Stimulated activated CD4-positive, alpha-beta T cell treated with anti-CD3 and anti-CD28 coated beads, Interleukin-12 subunit alpha, Interleukin-12 subunit beta, amount 100 ng/mL, for 24 hours (primary cell): ENCODE measurements around the gene JAML.

ENCODE experiments used
- DNase-seq, 2 experiments: peaks; one replicate each; pipeline ENCODE4 v3.0.0-alpha.2; 2020; ENCODE audit warnings: low read depth in 2 of 2

JAML gene

GRCh38 chr11:118147502-118147901, 77.3 kb downstream of the JAML start:
- no peak for DNase-seq

DNA sequence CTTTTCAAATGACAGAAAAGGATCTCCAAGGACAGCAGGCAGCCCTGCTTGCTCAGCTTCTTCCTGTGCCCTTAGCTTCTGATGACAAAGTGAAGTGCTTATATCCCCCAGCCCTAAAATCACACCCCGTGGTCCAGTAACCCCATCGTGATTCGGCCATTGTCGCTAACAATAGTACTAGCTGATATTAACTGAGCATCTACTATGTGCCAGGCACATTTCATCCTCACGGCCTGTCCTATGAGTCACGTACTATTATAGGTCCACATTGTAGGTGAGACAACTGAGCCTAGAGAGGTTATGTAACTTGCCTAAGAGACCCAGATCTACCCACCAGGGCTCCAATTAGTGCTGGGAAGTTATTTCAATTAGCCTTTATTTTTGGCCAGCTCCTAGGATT, 78.3 kb downstream of the JAML start:
- DNase-seq = no peak

GRCh38 chr11:118145285-118146227, 79.3 kb downstream of the JAML start:
- peak; percentile 70 to 92 for DNase-seq

DNA sequence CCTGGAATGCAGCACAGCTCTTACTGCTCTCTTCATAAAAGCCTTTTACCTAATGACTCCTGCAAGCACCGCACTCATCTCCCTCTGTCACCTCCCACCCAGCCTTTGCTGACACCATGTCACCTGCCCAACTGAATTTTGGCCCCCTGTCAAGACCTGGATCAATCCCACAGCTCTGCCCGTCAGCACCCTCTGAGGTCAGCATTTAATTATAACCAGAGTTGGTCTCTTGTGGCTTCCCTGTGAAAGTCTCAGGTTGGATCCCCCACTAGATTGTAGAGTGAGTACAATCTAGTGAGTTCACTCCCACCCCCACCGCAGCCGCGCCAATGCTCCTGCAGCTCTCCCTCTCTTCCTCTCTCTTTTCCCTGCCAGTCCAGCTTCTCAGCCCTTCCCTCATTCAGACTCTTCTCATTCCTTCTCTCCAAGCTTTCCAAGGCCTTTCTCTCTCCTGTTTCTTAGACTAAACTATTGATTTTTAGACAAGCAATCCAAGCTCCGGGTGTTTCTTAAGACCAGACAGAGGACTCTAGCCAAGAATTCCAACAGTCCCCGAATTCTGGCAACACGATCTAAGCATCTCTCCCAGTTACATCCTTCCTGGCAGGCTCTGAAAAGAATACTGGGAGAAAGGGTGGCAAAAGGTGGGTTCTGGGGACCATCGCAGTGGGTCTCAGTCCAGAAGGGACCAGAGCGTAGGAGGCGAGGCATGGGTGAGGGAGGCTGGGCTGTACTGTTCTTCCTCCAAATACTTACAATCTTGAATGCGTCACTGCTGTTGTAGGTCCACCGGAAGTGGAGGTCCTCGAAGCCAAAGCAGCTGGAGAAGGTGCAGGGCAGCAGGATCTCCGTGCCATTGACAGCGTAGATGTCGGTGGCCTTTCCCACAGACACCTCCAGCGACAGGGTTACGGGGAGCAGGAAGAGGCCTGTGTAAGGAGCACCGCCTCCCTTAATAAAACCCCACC, 80.2 kb downstream of the JAML start:
- DNase-seq = no peak
